HepG2 (cell line): ENCODE measurements around the gene RNF5. TPM values are rescaled to one million over a fixed set of nuclear protein-coding genes. Genes with fewer than 3 reads are reported as not detected.

Experiments
- BRD4 ChIP-seq: sonication (generic); formaldehyde crosslinking; IDR thresholded peaks from 2 replicates; pipeline ENCODE4 v1.4.0; 2020; ENCODE audit warnings: missing genetic modification reagents
- EEA1 ChIP-seq: sonication (generic); formaldehyde crosslinking; IDR thresholded peaks from 2 replicates; pipeline ENCODE4 v1.5.1; 2020; ENCODE audit warnings: mild to moderate bottlenecking, missing genetic modification reagents, borderline replicate concordance
- ELF3 ChIP-seq: IDR thresholded peaks from 2 replicates; pipeline ENCODE4 v1.6.1; 2016; ENCODE audit warnings: missing genetic modification reagents, missing compliant biosample characterization
- HES4 ChIP-seq: sonication (generic); formaldehyde crosslinking; IDR thresholded peaks from 2 replicates; pipeline ENCODE4 v1.9.0; 2021; ENCODE audit warnings: mild to moderate bottlenecking, missing genetic modification reagents, borderline replicate concordance
- HNRNPUL1 ChIP-seq: fragments of 200-400 bp; formaldehyde crosslinking; IDR thresholded peaks from 2 replicates; pipeline ENCODE4 v1.6.1; 2017; ENCODE audit warnings: low read depth, mild to moderate bottlenecking, low read length, moderate library complexity
- MEIS2 ChIP-seq: sonication (generic); formaldehyde crosslinking; IDR thresholded peaks from 2 replicates; pipeline ENCODE4 v1.9.0; 2021; ENCODE audit warnings: mild to moderate bottlenecking, missing genetic modification reagents
- PHF8 ChIP-seq: sonication (generic); formaldehyde crosslinking; IDR thresholded peaks from 2 replicates; pipeline ENCODE4 v1.5.0; 2020; ENCODE audit warnings: missing genetic modification reagents
- SOX6 ChIP-seq, 2 experiments: fragments of 450-650 bp in 1 of 2; sonication (generic) in 1 of 2; formaldehyde crosslinking in 1 of 2; IDR thresholded peaks; 2 replicates each; pipeline versions ENCODE4 v1.4.0 to v1.6.1; 2017 to 2020; ENCODE audit warnings: antibody characterized with exemption in 1 of 2, mild to moderate bottlenecking in 1 of 2, missing genetic modification reagents in 1 of 2
- SP4 ChIP-seq: sonication (generic); formaldehyde crosslinking; IDR thresholded peaks from 2 replicates; pipeline ENCODE4 v1.8.1; 2023; ENCODE audit warnings: mild to moderate bottlenecking, missing genetic modification reagents
- XBP1 ChIP-seq: sonication (generic); formaldehyde crosslinking; IDR thresholded peaks from 2 replicates; pipeline ENCODE4 v1.5.0; 2020; ENCODE audit warnings: missing genetic modification reagents
- ZBTB8A ChIP-seq: sonication (generic); formaldehyde crosslinking; IDR thresholded peaks from 2 replicates; pipeline ENCODE4 v1.4.0; 2020; ENCODE audit warnings: mild to moderate bottlenecking, low read depth, missing genetic modification reagents, borderline replicate concordance
- ZNF530 ChIP-seq: sonication (generic); formaldehyde crosslinking; IDR thresholded peaks from 2 replicates; pipeline ENCODE4 v1.5.0; 2020; ENCODE audit warnings: low read depth, mild to moderate bottlenecking, missing genetic modification reagents
- ZNF672 ChIP-seq: sonication (generic); formaldehyde crosslinking; IDR thresholded peaks from 2 replicates; pipeline ENCODE4 v1.8.1; 2022; ENCODE audit warnings: missing genetic modification reagents
- ZNF746 ChIP-seq: sonication (generic); formaldehyde crosslinking; IDR thresholded peaks from 2 replicates; pipeline ENCODE4 v1.8.0; 2022; ENCODE audit warnings: mild to moderate bottlenecking, missing genetic modification reagents
- ZNF776 ChIP-seq: sonication (generic); formaldehyde crosslinking; IDR thresholded peaks from 2 replicates; pipeline ENCODE4 v1.4.0; 2020; ENCODE audit warnings: mild to moderate bottlenecking, missing genetic modification reagents
- ZNF816 ChIP-seq: sonication (generic); formaldehyde crosslinking; IDR thresholded peaks from 2 replicates; pipeline ENCODE4 v1.8.0; 2022; ENCODE audit warnings: missing genetic modification reagents, mild to moderate bottlenecking, borderline replicate concordance
- polyA plus RNA-seq, 8 experiments: library from polyadenylated mRNA; depleted of rRNA in 3 of 8; stranded (reverse) in 7 of 8; unstranded in 1 of 8; fragments of >200 nt; fragmentation: Illumina TruSeq in 4 of 8; extraction: Trizol in 4 of 8; gene quantifications; 2 replicates each; pipeline versions ENCODE4 v1.2.1 to v1.2.3, GENCODE V29; 2011 to 2016; ENCODE audit warnings: low read depth in 4 of 8, missing spikeins in 1 of 8, mixed read lengths in 1 of 8; ENCODE audit not compliant: insufficient read depth in 1 of 8
- total RNA-seq, 5 experiments: library from RNA; depleted of rRNA; stranded (reverse); fragments of >200 nt; fragmentation: Illumina TruSeq; extraction: Trizol; gene quantifications; 2 replicates each; pipeline ENCODE4 v1.2.3, GENCODE V29; 2016; ENCODE audit warnings: low read depth in 1 of 5
- TF ChIP-seq, protein P1 (sequence below): sonication (generic); formaldehyde crosslinking; IDR thresholded peaks from 2 replicates; pipeline ENCODE4 v1.4.0; 2020; ENCODE audit warnings: missing genetic modification reagents
- TF ChIP-seq, protein P2 (sequence below), 2 experiments: sonication (generic) in 1 of 2; formaldehyde crosslinking in 1 of 2; IDR thresholded peaks; 2 replicates each; pipeline versions ENCODE4 v1.4.0 to v1.6.1; 2018 to 2020; ENCODE audit warnings: missing genetic modification reagents in 2 of 2, borderline replicate concordance in 1 of 2, low read depth in 1 of 2, mild to moderate bottlenecking in 1 of 2, missing biosample characterization in 1 of 2
- TF ChIP-seq, protein P3 (sequence below): sonication (generic); formaldehyde crosslinking; IDR thresholded peaks from 2 replicates; pipeline ENCODE4 v1.4.0; 2020; ENCODE audit warnings: missing genetic modification reagents, low read depth, mild to moderate bottlenecking, borderline replicate concordance
- TF ChIP-seq, protein P4 (sequence below): sonication (generic); formaldehyde crosslinking; IDR thresholded peaks from 2 replicates; pipeline ENCODE4 v1.5.0; 2020; ENCODE audit warnings: missing genetic modification reagents

The RNF5 gene
- total and polyA plus RNA-seq, 2 of the 13 experiments (the other 11 are each of a cell fraction or from before 2014, with no cell fraction given), result 98.0 to 131 TPM

DNA sequence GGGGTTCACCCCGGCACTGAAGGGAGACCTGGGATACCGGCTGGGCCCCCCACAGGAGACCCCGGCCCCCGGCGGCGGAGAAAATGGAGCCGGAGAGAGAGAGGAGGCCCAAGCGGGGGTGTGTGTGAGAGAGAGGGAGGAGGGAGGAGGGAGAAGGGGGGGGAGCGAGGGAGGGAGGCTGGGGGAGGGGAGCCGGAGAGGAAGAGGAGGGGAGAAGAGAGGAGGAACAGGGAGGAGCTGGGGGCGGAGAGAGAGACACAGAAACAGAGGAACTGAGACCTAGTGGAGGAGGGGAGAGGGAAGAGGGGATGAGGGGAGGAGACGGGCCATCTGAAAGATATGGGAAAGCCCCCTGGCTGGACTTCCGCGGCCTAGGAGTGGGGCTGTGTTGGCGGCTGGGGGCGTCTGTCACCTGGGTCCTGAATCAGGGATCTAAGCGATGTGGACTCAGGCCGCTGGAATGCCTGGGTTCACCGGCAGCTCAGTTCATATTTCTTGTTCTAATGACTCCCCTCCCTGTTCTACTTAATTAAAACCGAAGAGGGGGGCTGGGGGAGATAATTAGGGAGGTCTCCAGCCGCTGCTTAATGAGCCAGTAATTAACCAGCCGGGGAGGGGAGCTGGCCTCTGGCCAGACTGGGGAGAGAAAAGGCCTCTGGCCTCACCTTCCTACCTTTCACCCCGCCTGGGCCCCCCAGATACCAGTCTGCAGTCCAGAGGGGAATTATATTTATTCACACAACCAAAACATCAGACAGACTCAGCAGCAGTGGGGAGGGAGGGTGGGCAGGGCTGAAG is 12.0 kb downstream of the RNF5 start, which contains the start of gene PBX2 (continued):
- TF ChIP-seq, protein P1, sequence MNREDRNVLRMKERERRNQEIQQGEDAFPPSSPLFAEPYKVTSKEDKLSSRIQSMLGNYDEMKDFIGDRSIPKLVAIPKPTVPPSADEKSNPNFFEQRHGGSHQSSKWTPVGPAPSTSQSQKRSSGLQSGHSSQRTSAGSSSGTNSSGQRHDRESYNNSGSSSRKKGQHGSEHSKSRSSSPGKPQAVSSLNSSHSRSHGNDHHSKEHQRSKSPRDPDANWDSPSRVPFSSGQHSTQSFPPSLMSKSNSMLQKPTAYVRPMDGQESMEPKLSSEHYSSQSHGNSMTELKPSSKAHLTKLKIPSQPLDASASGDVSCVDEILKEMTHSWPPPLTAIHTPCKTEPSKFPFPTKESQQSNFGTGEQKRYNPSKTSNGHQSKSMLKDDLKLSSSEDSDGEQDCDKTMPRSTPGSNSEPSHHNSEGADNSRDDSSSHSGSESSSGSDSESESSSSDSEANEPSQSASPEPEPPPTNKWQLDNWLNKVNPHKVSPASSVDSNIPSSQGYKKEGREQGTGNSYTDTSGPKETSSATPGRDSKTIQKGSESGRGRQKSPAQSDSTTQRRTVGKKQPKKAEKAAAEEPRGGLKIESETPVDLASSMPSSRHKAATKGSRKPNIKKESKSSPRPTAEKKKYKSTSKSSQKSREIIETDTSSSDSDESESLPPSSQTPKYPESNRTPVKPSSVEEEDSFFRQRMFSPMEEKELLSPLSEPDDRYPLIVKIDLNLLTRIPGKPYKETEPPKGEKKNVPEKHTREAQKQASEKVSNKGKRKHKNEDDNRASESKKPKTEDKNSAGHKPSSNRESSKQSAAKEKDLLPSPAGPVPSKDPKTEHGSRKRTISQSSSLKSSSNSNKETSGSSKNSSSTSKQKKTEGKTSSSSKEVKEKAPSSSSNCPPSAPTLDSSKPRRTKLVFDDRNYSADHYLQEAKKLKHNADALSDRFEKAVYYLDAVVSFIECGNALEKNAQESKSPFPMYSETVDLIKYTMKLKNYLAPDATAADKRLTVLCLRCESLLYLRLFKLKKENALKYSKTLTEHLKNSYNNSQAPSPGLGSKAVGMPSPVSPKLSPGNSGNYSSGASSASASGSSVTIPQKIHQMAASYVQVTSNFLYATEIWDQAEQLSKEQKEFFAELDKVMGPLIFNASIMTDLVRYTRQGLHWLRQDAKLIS (CRISPR knock-in tag), result no peak
- TF ChIP-seq ZNF672 (CRISPR knock-in tag) (no peak), XBP1 (CRISPR knock-in tag) (no peak; the same call in 1 of the 2 replicates), ZNF776 (0 out of 2 replicates have a peak, but pooled peaks have one; percentile 61), EEA1 (CRISPR knock-in tag) (peak; percentile 25; the same call in 1 of the 2 replicates), ELF3 (CRISPR knock-in tag) (peak; percentile 86), SOX6 (IDR thresholded peaks at IDR 0.05) (no peak), SOX6 (CRISPR knock-in tag; IDR thresholded peaks at IDR 0.05) (0 out of 2 replicates have a peak, but pooled peaks have one; percentile 38), MEIS2 (CRISPR knock-in tag) (0 out of 2 replicates have a peak, but pooled peaks have one; percentile 29), HES4 (CRISPR knock-in tag) (no peak; the same call in 1 of the 2 replicates), PHF8 (CRISPR knock-in tag) (0 out of 2 replicates have a peak, but pooled peaks have one; percentile 33), ZNF816 (CRISPR knock-in tag) (no peak), ZBTB8A (CRISPR knock-in tag) (peak; percentile 44; the same call in 1 of the 2 replicates), HNRNPUL1 (no peak), ZNF530 (CRISPR knock-in tag) (no peak), SP4 (0 out of 2 replicates have a peak, but pooled peaks have one; percentile 30), ZNF746 (CRISPR knock-in tag) (peak; percentile 94), BRD4 (CRISPR knock-in tag) (0 out of 2 replicates have a peak, but pooled peaks have one; percentile 45)
- TF ChIP-seq, protein P2, sequence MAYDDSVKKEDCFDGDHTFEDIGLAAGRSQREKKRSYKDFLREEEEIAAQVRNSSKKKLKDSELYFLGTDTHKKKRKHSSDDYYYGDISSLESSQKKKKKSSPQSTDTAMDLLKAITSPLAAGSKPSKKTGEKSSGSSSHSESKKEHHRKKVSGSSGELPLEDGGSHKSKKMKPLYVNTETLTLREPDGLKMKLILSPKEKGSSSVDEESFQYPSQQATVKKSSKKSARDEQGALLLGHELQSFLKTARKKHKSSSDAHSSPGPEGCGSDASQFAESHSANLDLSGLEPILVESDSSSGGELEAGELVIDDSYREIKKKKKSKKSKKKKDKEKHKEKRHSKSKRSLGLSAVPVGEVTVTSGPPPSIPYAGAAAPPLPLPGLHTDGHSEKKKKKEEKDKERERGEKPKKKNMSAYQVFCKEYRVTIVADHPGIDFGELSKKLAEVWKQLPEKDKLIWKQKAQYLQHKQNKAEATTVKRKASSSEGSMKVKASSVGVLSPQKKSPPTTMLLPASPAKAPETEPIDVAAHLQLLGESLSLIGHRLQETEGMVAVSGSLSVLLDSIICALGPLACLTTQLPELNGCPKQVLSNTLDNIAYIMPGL (CRISPR knock-in tag; IDR thresholded peaks at IDR 0.05; ENCODE audit: borderline replicate concordance in 1 of 2, low read depth in 1 of 2), result peak; percentile 11 to 75; a peak in 2 of 4 replicates
- TF ChIP-seq, protein P3, sequence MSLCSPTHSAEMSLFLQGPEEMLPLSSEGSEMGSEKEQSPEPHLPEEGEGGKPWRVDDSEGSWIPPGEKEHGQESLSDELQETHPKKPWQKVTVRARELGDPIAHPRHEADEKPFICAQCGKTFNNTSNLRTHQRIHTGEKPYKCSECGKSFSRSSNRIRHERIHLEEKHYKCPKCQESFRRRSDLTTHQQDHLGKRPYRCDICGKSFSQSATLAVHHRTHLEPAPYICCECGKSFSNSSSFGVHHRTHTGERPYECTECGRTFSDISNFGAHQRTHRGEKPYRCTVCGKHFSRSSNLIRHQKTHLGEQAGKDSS (CRISPR knock-in tag), result peak; percentile 50; the same call in 1 of the 2 replicates
- TF ChIP-seq, protein P4, sequence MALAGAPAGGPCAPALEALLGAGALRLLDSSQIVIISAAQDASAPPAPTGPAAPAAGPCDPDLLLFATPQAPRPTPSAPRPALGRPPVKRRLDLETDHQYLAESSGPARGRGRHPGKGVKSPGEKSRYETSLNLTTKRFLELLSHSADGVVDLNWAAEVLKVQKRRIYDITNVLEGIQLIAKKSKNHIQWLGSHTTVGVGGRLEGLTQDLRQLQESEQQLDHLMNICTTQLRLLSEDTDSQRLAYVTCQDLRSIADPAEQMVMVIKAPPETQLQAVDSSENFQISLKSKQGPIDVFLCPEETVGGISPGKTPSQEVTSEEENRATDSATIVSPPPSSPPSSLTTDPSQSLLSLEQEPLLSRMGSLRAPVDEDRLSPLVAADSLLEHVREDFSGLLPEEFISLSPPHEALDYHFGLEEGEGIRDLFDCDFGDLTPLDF (CRISPR knock-in tag), result no peak
